ENCODE results near the gene CYLC2.

Gene CYLC2, protein sequence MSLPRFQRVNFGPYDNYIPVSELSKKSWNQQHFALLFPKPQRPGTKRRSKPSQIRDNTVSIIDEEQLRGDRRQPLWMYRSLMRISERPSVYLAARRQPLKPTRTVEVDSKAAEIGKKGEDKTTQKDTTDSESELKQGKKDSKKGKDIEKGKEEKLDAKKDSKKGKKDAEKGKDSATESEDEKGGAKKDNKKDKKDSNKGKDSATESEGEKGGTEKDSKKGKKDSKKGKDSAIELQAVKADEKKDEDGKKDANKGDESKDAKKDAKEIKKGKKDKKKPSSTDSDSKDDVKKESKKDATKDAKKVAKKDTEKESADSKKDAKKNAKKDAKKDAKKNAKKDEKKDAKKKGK

DNA sequence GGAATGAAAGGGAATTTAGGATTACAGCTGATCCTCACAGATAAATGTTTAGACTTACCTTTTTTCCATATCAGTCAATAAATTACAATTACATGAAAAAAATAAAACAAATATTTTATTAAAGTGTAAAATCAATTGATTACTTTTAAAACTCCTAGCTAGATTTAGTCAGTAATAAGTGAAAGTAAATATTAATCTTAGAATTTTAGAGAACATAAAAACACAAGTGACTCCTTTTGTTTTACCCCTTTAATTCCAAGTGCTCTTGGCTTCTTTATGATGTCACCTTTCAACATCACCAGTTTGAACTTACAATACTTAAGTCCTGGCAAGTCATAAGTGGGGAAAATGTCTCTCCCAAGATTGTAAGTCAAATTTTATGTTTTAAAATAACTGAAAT lies at the start of gene CYLC2:
TSS of gene CYLC2 (plus strand) at position 301 of the 400 bp plus-strand sequence. CDS start at position 349, 48 bp downstream.
- no peak for DNase-seq (ENCODE audit: extremely low read depth in 1 of 2, low read depth in 1 of 2)

DNA sequence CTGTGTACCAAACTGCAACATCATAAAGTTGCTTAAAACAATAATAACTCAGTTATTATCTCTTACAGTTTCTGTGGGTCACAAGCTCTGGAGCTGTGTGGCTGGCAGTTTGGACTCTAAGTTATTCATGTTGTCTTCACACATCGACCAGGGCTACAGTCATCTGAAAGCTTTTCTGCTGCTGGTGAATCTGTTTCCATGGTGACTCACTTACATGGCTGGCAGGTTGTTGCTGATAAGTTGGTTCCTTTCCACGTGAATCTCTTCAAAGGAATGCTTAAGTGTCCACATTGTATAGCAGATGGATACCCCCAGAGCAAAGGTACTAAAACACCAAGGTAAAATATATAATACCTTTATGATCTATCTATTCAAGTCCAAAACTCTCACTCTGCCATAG lies 44.8 kb upstream of the CYLC2 start:
- DNase-seq (ENCODE audit: extremely low read depth in 1 of 2, low read depth in 1 of 2): no peak

DNA sequence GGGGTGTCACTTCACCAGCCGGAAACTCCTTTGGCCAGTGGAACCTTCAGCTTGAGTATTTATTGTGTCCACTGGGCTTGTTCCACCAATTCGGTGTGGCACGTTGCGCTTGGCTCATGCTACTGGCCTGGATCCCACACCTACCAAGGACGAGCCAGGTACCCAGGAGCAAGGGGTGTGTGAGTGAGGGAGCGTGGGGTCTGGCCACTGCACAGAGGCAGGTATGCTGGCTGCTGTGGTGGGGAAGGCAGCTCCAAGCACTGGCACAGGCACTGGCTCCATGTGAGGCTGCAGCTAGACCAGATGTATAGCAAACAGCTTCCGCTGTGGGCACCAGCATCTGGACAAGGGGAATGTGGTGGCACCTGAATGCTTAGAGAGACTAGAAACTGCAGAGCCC lies 28.1 kb upstream of the CYLC2 start:
- DNase-seq (ENCODE audit: extremely low read depth in 1 of 2, low read depth in 1 of 2): no peak

DNA sequence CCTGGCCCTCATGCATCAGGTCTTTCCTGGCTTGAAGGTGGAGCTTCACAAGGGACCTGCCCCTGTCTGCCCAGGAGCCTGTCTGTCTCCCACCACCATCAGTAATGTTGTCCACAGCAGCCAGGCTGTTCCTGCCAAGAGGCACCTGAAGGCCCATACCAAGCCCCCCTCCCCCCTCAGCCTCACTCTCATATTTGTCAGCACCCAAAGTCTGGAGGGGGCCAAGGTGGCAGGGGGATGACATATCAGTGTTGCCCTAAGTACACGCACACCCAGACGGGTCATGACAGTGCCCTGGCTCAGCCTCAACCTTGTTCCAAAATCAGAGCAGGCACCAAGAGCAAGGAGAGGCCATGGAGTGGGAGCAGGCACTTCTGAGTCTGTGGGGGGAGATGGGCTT lies 27.2 kb upstream of the CYLC2 start:
- no peak for DNase-seq (ENCODE audit: extremely low read depth in 1 of 2, low read depth in 1 of 2)

DNA sequence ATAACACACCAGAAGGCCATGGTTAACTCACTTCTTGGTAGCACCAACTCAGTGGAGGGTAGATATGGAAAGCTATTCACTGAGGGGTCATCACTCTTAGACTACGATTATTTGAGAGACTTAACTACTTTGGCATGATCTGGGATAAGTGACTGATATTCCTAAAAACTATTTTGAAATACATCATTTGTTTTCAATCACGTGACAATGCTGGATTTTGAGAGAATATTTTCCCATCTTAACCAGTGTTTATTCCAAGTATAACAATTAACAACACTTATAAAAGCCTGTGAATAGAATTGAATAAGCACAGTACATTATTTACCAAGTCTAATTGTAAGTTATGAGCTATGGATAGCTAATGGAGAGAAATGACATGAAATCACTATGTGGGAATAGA lies 22.4 kb upstream of the CYLC2 start:
- no peak for DNase-seq (ENCODE audit: extremely low read depth in 1 of 2, low read depth in 1 of 2)

DNA sequence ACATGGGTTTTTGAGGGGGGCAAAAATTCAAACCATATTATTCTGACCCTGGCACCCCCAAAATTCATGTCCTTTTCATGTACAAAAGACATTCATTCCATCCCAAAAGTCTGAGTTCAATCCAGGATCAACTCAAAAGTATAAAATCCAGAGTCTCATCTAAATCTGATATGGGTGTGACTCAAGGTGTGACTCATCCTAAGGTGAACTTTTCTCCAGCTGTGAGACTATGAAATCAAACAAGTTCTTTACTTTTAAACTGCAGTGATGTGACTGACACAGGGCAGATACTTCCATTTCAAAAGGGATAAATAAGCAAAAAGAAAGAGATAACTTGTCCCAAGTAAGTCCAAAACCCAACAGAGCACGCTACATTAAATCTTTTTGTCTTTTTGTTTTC lies 20.6 kb upstream of the CYLC2 start:
- no peak for DNase-seq (ENCODE audit: extremely low read depth in 1 of 2, low read depth in 1 of 2)

DNA sequence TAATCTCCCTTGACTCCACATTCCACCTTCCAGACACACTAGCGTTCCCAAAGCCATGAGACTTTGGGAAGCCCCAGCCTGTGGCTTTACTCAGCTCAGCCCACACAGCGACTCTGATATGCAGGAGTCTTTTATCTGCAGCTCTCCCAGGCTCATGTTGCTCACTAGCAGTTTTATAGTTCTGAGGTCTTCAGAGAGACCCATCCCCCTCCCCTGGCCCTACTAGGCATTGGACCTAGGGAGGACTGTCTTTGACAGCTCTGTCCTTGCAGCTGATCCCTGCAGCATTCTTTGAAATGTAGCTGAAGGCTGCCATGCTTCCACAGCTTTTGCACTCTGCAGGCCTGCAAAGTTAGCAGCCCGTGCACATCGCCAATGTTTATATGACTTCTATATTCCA lies 19.9 kb upstream of the CYLC2 start:
- DNase-seq (ENCODE audit: extremely low read depth in 1 of 2, low read depth in 1 of 2): no peak

DNA sequence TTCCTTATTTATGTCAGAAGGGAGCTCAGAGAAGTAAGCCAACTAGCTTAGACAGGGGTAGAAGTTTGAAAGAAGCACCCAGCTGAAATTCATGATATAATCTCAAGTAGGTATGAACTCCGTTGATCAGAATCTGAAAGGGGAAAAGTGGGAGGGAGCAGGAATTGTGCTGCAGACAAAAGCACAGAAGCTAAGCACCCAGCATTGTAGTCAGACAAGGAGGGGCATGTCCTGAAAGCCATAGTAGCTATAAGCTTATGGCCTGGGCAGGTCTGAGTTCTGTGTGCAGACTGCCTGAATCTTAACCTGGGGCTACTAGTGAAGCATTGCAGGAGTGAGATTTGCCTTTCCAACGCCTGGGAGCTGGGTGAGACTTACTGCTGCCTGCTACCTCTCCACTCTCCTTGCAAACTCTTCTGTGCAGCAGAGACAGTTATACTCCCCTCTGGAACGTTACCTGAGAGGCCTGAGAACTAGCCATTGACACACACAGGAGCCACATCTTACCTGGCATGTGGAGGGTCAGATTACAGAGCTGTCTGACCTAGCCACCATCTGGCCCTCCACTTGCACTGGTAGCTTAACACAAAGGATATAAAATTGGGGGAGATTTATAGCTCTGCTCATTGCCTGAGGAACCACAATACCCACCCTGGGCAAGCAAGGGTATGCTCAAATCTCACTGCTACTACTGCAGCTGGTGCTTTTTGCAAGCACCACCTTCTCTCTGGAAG lies 9.8 kb upstream of the CYLC2 start:
- DNase-seq (ENCODE audit: extremely low read depth in 1 of 2, low read depth in 1 of 2): no peak

DNA sequence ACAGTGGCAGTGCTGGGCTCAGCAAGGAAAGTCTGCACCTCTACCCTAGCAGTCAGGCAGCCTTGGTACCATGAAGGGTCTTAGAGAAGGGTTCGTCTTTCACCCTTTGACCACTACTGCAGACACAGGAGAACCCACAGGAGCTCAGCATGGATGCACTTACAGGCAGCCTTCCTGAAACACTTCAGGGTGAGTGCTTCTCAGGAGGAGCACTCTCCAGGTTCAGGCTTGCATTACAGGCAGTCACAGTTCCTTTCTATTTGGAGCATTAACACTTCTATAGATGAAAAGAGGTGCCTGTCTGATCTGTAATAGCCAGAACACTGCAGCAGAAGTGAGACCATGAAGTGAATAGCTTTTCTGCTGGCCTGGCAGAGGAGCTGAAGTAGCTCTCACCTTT lies 8.7 kb upstream of the CYLC2 start:
- no peak for DNase-seq (ENCODE audit: extremely low read depth in 1 of 2, low read depth in 1 of 2)

DNA sequence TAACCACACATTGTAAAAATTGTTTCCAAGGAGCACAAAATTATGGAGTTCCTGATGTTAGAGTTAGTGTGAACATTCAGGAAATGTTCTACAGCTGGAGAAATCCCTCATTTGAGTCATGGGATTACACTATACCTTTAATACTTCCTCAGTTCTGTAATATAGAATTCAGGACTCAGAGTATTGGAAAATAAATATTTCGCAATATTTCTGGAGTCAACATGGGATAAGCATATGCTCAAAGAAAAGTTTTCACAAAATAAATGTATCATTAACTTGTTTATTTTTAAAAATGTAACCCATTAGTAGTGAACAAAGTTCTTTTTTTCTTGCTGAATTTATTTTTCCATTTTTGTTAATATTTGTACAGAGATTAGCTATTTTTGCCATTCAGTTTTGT lies 8.6 kb downstream of the CYLC2 start:
- no peak for DNase-seq (ENCODE audit: extremely low read depth in 1 of 2, low read depth in 1 of 2)

DNA sequence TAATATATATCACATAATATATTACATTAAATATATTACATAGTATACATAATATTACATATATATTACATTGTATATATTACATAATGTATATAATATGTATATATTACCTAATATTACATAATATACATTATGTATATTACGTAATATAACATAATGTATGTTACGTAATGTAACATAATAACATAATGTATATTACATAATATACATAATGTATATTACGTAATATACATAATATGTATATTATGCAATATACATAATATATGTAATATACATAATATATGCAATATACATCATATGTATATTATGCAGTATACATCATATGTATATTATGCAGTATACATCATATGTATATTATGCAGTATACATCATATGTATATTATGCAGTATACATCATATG lies 19.1 kb downstream of the CYLC2 start:
- no peak for DNase-seq (ENCODE audit: extremely low read depth in 1 of 2, low read depth in 1 of 2)

DNA sequence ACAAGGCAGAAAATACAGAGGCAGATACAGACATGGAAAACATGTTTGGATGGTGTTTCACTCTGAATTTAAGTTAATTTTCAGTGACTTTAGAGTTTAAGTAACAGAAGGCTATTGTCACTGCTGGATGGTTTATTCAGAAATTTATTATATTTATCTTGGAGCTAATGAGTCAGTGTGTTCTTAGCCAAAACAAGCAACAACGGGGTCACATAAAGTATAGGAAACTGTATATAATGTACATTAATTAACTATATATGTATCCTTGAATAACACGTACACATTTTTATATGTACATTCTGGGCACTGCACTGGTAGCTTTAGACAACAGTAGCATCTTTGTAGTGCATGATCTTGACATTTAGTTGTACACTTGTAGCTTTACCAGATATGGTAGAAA lies 30.7 kb downstream of the CYLC2 start:
- no peak for DNase-seq (ENCODE audit: extremely low read depth in 1 of 2, low read depth in 1 of 2)

DNA sequence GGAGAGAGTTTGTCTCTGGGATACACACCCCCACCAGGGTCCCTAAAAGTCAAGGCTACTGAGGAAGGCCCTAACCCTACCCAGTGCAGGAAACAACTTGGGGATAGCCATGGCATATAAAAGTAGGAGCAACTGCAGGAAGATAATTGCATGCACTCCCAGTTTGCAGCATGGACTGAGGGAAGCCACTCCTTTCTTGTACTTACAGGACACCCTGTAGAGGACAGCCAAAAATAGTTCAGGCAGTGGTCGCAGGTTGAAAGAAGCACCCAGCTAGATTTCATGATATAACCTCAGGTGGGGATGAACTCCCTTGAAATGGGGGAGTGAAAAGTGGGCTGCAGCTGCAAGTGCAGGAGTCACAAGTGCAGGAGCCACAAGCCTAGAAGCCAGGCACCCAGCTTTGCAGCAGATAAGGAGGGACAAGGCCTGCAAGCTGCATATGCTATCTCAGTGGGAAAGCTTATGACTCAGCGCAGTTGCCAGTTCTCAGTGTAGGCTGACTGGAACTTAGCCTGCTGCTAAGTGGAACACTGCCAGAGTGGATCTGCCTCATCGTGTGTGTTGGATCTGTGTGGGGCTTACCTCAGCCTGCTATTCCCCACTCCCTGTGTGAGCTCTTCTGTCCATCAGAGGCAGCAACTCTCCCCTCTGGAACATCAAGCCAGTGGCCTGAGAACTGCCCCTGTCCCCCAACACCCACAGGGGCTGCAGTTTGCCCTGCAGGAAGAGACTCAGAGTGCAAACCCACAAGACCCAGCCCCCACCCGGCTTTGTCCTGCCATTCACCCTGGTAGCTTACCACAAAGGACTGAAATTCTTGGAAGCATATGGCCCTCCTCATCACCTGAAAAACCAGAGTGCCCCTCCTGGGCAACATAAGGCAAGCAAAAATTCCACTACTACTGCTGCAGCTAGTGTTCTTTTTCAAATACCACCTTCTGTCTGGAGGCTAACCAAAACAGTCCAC lies 42.7 kb downstream of the CYLC2 start:
- no peak for DNase-seq (ENCODE audit: extremely low read depth in 1 of 2, low read depth in 1 of 2)

DNA sequence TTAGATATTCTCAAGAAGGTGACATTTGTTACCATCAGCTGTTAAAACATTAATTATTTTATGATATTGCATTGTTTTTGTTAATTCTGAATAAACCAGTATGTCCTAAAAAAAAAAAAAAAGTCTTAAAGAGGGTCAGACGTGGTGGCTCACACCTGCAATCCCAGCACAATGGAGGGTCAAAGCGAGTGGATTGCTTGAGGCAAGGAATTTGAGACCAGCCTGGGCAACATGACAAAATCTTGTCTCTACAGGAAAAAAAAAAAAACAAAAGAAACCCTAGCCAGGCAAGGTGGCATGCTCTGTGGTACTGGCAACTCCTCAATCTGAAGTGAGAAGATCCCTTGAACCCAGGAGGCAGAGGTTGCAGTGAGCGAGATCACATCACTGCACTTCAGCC lies 46.8 kb downstream of the CYLC2 start:
- DNase-seq (ENCODE audit: extremely low read depth in 1 of 2, low read depth in 1 of 2): no peak

All from activated CD8-positive, alpha-beta memory T cell treated with anti-CD3 and anti-CD28 coated beads for 1 hour (primary cell).